ENCODE data around the gene GTF3C1. TPM values are rescaled to one million over a fixed set of nuclear protein-coding genes. Genes with fewer than 3 reads are reported as not detected.

Gene GTF3C1
- total RNA-seq, 1 donor from 2014 or later, result 106 TPM

GRCh38 chr16:27474921-27475320 lies 74.8 kb downstream of the GTF3C1 start:
- Mint-ChIP-seq H3K36me3 (ENCODE audit: unreplicated experiment) (peaks cover 10% of the 10 kb centered on the region), H3K9me3 (ENCODE audit: unreplicated experiment) (peaks cover 2% of the 10 kb centered on the region), H3K27ac (ENCODE audit: unreplicated experiment) (no peak overlapping the region), H3K4me1 (ENCODE audit: low read depth, unreplicated experiment) (no peaks in the 10 kb centered on the region), H3K27me3 (ENCODE audit: unreplicated experiment) (peaks cover 6% of the 10 kb centered on the region), H3K4me3 (ENCODE audit: unreplicated experiment) (no peak overlapping the region)
- DNase-seq, result no peak
- no peak for TF ChIP-seq CTCF (IDR thresholded peaks at IDR 0.05; ENCODE audit: partially characterized antibody, unreplicated experiment)

GRCh38 chr16:27474041-27474440 lies 75.7 kb downstream of the GTF3C1 start:
- Mint-ChIP-seq H3K27me3 (ENCODE audit: unreplicated experiment) (peaks cover 6% of the 10 kb centered on the region), H3K4me1 (ENCODE audit: low read depth, unreplicated experiment) (no peaks in the 10 kb centered on the region), H3K36me3 (ENCODE audit: unreplicated experiment) (peaks cover 10% of the 10 kb centered on the region), H3K4me3 (ENCODE audit: unreplicated experiment) (no peak overlapping the region), H3K9me3 (ENCODE audit: unreplicated experiment) (peaks cover 2% of the 10 kb centered on the region), H3K27ac (ENCODE audit: unreplicated experiment) (no peak overlapping the region)
- no peak for DNase-seq
- TF ChIP-seq CTCF (IDR thresholded peaks at IDR 0.05; ENCODE audit: partially characterized antibody, unreplicated experiment), result no peak

- H3K9me3 Mint-ChIP-seq (ENCODE audit: unreplicated experiment), result peaks cover 2% of the 10 kb centered on the region
- H3K27me3 Mint-ChIP-seq (ENCODE audit: unreplicated experiment), result peaks cover 6% of the 10 kb centered on the region
- no peaks in the 10 kb centered on the region for H3K4me1 Mint-ChIP-seq (ENCODE audit: low read depth, unreplicated experiment)
- H3K36me3 Mint-ChIP-seq (ENCODE audit: unreplicated experiment), result peaks cover 10% of the 10 kb centered on the region
- H3K27ac Mint-ChIP-seq (ENCODE audit: unreplicated experiment), result no peak overlapping the region
- H3K4me3 Mint-ChIP-seq (ENCODE audit: unreplicated experiment), result no peak overlapping the region
- DNase-seq, result no peak
- no peak for TF ChIP-seq CTCF (IDR thresholded peaks at IDR 0.05; ENCODE audit: partially characterized antibody, unreplicated experiment)
These were observed 76.4 kb downstream of the GTF3C1 start for GRCh38 chr16:27473101-27473900.

GRCh38 chr16:27472091-27473020 lies 77.4 kb downstream of the GTF3C1 start:
- TF ChIP-seq CTCF (IDR thresholded peaks at IDR 0.05; ENCODE audit: partially characterized antibody, unreplicated experiment), result no peak
- Mint-ChIP-seq H3K36me3 (ENCODE audit: unreplicated experiment) (peaks cover 16% of the 10 kb centered on the region), H3K4me3 (ENCODE audit: unreplicated experiment) (no peak overlapping the region), H3K27ac (ENCODE audit: unreplicated experiment) (peak overlapping the region; percentile 19), H3K27me3 (ENCODE audit: unreplicated experiment) (peaks cover 6% of the 10 kb centered on the region), H3K9me3 (ENCODE audit: unreplicated experiment) (peaks cover 2% of the 10 kb centered on the region), H3K4me1 (ENCODE audit: low read depth, unreplicated experiment) (no peaks in the 10 kb centered on the region)
- no peak for DNase-seq
